Astrocyte (in vitro differentiated cells and primary cell): ENCODE data around the gene SH3BP4. TPM values are rescaled to one million over a fixed set of nuclear protein-coding genes. Genes with fewer than 3 reads are reported as not detected.

Source experiments
- DNase-seq: peaks from one replicate; pipeline ENCODE4 v3.0.0-alpha.2; 2010; ENCODE audit warnings: low read depth
- FAIRE-seq: peaks from 2 replicates; lab custom pipeline; 2011; peaks lifted over from hg19 to GRCh38; lab: Jason Lieb, UNC
- H2AFZ ChIP-seq: 2 replicates; pipeline ENCODE4 v1.6.0; 2012; ENCODE audit warnings: low read depth, low read length, inconsistent platforms
- H3K27ac ChIP-seq: 2 replicates; pipeline ENCODE4 v1.5.1; 2011; ENCODE audit warnings: low read depth, low read length, inconsistent platforms
- H3K27me3 ChIP-seq: 2 replicates; pipeline ENCODE4 v1.6.0; 2011; ENCODE audit warnings: low read length, inconsistent platforms; ENCODE audit not compliant: insufficient read depth
- H3K36me3 ChIP-seq: 2 replicates; pipeline ENCODE4 v1.5.1; 2011; ENCODE audit warnings: low read length, inconsistent platforms; ENCODE audit not compliant: insufficient read depth
- H3K4me1 ChIP-seq: 2 replicates; pipeline ENCODE4 v1.5.1; 2011; ENCODE audit warnings: low read length, inconsistent platforms; ENCODE audit not compliant: insufficient read depth
- H3K4me2 ChIP-seq: 2 replicates; pipeline ENCODE4 v1.6.0; 2012; ENCODE audit warnings: low read length, inconsistent platforms
- H3K4me3 ChIP-seq: 2 replicates; pipeline ENCODE4 v1.5.1; 2011; ENCODE audit warnings: low read depth, mild to moderate bottlenecking, low read length, inconsistent platforms; ENCODE audit not compliant: insufficient read depth
- H3K79me2 ChIP-seq: 2 replicates; pipeline ENCODE4 v1.6.0; 2012; ENCODE audit warnings: mild to moderate bottlenecking, low read length, inconsistent platforms; ENCODE audit not compliant: insufficient read depth
- H3K9ac ChIP-seq: 2 replicates; pipeline ENCODE4 v1.6.0; 2012; ENCODE audit warnings: mild to moderate bottlenecking, low read length, inconsistent platforms
- H3K9me3 ChIP-seq: 2 replicates; pipeline ENCODE4 v1.5.1; 2012; ENCODE audit warnings: low read depth, mild to moderate bottlenecking, low read length, inconsistent platforms; ENCODE audit not compliant: insufficient read depth
- H4K20me1 ChIP-seq: 2 replicates; pipeline ENCODE4 v1.6.0; 2012; ENCODE audit warnings: low read length, inconsistent platforms; ENCODE audit not compliant: insufficient read depth
- H3K27ac Mint-ChIP-seq: one replicate; pipeline ENCODE4 v1.8.0; 2021; ENCODE audit warnings: mild to moderate bottlenecking, mixed read lengths; ENCODE audit not compliant: unreplicated experiment
- H3K27me3 Mint-ChIP-seq: one replicate; pipeline ENCODE4 v1.8.0; 2021; ENCODE audit warnings: low read depth, mixed read lengths; ENCODE audit not compliant: unreplicated experiment
- H3K36me3 Mint-ChIP-seq: one replicate; pipeline ENCODE4 v1.8.0; 2021; ENCODE audit warnings: low read depth, mixed read lengths; ENCODE audit not compliant: unreplicated experiment
- H3K4me1 Mint-ChIP-seq: one replicate; pipeline ENCODE4 v1.8.0; 2021; ENCODE audit warnings: low read depth, mixed read lengths; ENCODE audit not compliant: unreplicated experiment
- H3K4me3 Mint-ChIP-seq: one replicate; pipeline ENCODE4 v1.8.0; 2021; ENCODE audit warnings: mild to moderate bottlenecking, moderate library complexity, mixed read lengths; ENCODE audit not compliant: unreplicated experiment
- H3K9me3 Mint-ChIP-seq: one replicate; pipeline ENCODE4 v1.8.0; 2021; ENCODE audit warnings: mild to moderate bottlenecking, mixed read lengths; ENCODE audit not compliant: unreplicated experiment
- CTCF ChIP-seq: IDR thresholded peaks from 2 replicates; pipeline ENCODE4 v1.5.1; 2011; ENCODE audit warnings: low read depth, mild to moderate bottlenecking, inconsistent platforms, low read length, moderate library complexity; ENCODE audit not compliant: insufficient read depth
- EZH2 ChIP-seq: IDR thresholded peaks from 2 replicates; pipeline ENCODE4 v1.6.1; 2012; ENCODE audit warnings: mild to moderate bottlenecking, low read length, inconsistent platforms; ENCODE audit not compliant: insufficient read depth
- total RNA-seq: library from RNA; stranded (reverse); gene quantifications from 2 replicates; pipeline ENCODE4 v1.2.1, GENCODE V29; 2021

Gene SH3BP4
- total RNA-seq, 1 donor from 2014 or later, result 127 TPM

GRCh38 chr2:235080101-235080500 lies 128.3 kb downstream of the SH3BP4 start:
- FAIRE-seq, result peak; percentile 62

GRCh38 chr2:235082578-235083338 lies 130.9 kb downstream of the SH3BP4 start:
- no peak overlapping the region for H3K4me2 ChIP-seq
- no peak for DNase-seq
- no peak overlapping the region for H3K4me3 ChIP-seq
- Mint-ChIP-seq H3K9me3 (peaks cover 6% of the 10 kb centered on the region), H3K4me1 (no peaks in the 10 kb centered on the region), H3K27ac (no peak overlapping the region), H3K36me3 (peaks cover 2% of the 10 kb centered on the region), H3K4me3 (no peak overlapping the region), H3K27me3 (peaks cover 15% of the 10 kb centered on the region)
- no peaks in the 10 kb centered on the region for H4K20me1 ChIP-seq
- H3K9me3 ChIP-seq, result no peaks in the 10 kb centered on the region
- peaks cover 1% of the 10 kb centered on the region for H3K4me1 ChIP-seq
- no peak overlapping the region for H3K27ac ChIP-seq
- no peaks in the 10 kb centered on the region for H3K36me3 ChIP-seq
- H3K79me2 ChIP-seq, result no peaks in the 10 kb centered on the region
- no peaks in the 10 kb centered on the region for H3K27me3 ChIP-seq
- no peak overlapping the region for H2AFZ ChIP-seq
- TF ChIP-seq CTCF, result no peak
- TF ChIP-seq EZH2, result no peak
- FAIRE-seq, result no peak
- H3K9ac ChIP-seq, result no peak overlapping the region

More at GRCh38 chr2:235080101-235080500, 128.3 kb downstream of the SH3BP4 start:
- no peak overlapping the region for H3K4me2 ChIP-seq
- H4K20me1 ChIP-seq, result no peaks in the 10 kb centered on the region
- no peaks in the 10 kb centered on the region for H3K27me3 Mint-ChIP-seq
- H3K4me3 Mint-ChIP-seq, result no peak overlapping the region
- no peak for TF ChIP-seq EZH2
- TF ChIP-seq CTCF, result no peak
- H3K9me3 Mint-ChIP-seq, result peaks cover 4% of the 10 kb centered on the region
- H3K27ac ChIP-seq, result no peak overlapping the region
- no peaks in the 10 kb centered on the region for H3K79me2 ChIP-seq
- H3K27ac Mint-ChIP-seq, result no peak overlapping the region
- H3K4me1 ChIP-seq, result no peaks in the 10 kb centered on the region
- no peaks in the 10 kb centered on the region for H3K27me3 ChIP-seq
- H3K4me1 Mint-ChIP-seq, result peaks cover 8% of the 10 kb centered on the region
- DNase-seq, result no peak
- peaks cover 1% of the 10 kb centered on the region for H3K36me3 Mint-ChIP-seq
- no peaks in the 10 kb centered on the region for H3K9me3 ChIP-seq
- H3K9ac ChIP-seq, result no peak overlapping the region
- H3K4me3 ChIP-seq, result no peak overlapping the region
- H3K36me3 ChIP-seq, result no peaks in the 10 kb centered on the region
- H2AFZ ChIP-seq, result no peak overlapping the region

GRCh38 chr2:235083822-235084221 lies 132.0 kb downstream of the SH3BP4 start:
- no peak overlapping the region for H3K4me3 Mint-ChIP-seq
- FAIRE-seq, result no peak

More at GRCh38 chr2:235083822-235084221, 132.0 kb downstream of the SH3BP4 start:
- H3K4me2 ChIP-seq, result no peak overlapping the region
- Mint-ChIP-seq H3K27ac (no peak overlapping the region), H3K36me3 (peaks cover 2% of the 10 kb centered on the region), H3K9me3 (peaks cover 6% of the 10 kb centered on the region), H3K27me3 (peaks cover 21% of the 10 kb centered on the region), H3K4me1 (no peaks in the 10 kb centered on the region)
- TF ChIP-seq EZH2 (no peak), CTCF (no peak)
- no peaks in the 10 kb centered on the region for H3K36me3 ChIP-seq
- H3K9ac ChIP-seq, result no peak overlapping the region
- H2AFZ ChIP-seq, result no peak overlapping the region
- H3K4me3 ChIP-seq, result no peak overlapping the region
- no peak overlapping the region for H3K27ac ChIP-seq
- DNase-seq, result no peak
- H3K79me2 ChIP-seq, result no peaks in the 10 kb centered on the region
- H3K27me3 ChIP-seq, result no peaks in the 10 kb centered on the region
- H3K4me1 ChIP-seq, result peaks cover 8% of the 10 kb centered on the region
- no peaks in the 10 kb centered on the region for H3K9me3 ChIP-seq
- no peaks in the 10 kb centered on the region for H4K20me1 ChIP-seq
